ENCODE results near the gene EXOC4.

Gene EXOC4

DNA sequence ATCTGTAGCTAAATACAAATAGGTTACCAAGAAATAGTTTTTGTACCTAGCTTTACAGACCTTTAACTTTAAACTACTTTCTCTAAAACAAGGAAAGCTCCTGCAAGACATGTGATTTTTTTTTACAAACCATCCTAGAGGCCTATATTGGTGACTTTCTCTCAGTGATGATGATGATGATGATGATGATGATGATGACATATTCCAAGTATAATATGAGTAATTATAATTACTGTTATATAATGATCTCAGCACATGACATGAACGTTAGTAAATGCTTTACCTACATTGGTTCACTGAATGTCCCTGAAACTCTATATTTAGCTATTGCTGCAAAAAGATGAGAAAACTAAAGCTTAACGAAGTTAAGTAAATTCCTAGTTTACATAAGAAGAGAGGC is 766.4 kb downstream of the EXOC4 start:
- ChIA-PET POLR2A (ENCODE audit: low non-redundant PET) (no interaction called here), CTCF (no interaction called here)
- TF ChIP-seq, protein P1, sequence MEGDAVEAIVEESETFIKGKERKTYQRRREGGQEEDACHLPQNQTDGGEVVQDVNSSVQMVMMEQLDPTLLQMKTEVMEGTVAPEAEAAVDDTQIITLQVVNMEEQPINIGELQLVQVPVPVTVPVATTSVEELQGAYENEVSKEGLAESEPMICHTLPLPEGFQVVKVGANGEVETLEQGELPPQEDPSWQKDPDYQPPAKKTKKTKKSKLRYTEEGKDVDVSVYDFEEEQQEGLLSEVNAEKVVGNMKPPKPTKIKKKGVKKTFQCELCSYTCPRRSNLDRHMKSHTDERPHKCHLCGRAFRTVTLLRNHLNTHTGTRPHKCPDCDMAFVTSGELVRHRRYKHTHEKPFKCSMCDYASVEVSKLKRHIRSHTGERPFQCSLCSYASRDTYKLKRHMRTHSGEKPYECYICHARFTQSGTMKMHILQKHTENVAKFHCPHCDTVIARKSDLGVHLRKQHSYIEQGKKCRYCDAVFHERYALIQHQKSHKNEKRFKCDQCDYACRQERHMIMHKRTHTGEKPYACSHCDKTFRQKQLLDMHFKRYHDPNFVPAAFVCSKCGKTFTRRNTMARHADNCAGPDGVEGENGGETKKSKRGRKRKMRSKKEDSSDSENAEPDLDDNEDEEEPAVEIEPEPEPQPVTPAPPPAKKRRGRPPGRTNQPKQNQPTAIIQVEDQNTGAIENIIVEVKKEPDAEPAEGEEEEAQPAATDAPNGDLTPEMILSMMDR (conservative IDR thresholded peaks at IDR 0.05; ENCODE audit: low read depth), result no peak
- H3K27ac ChIP-seq, result no peak overlapping the region
- DNase-seq (ENCODE audit: low spot score), result no peak

DNA sequence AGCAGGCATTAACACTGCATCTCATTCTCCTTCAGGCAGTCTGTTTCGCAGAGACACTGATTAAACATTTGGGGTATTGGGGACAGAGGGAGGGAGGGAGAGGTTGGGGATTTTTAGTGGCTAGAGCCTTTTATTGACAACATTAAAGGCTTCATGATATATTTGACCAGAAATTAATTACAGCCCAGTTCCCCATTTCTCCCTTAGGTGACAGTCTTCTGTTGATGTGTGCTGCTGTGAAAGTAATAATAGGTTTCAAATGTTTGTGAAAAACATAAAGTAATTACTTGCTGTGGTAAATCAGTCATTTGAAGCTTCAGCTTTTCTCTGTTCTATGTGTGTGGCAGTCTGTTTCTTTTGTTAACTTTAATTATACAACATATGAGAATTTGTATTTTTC is 769.0 kb downstream of the EXOC4 start:
- POLR2A ChIA-PET (ENCODE audit: low non-redundant PET), result no interaction called here

DNA sequence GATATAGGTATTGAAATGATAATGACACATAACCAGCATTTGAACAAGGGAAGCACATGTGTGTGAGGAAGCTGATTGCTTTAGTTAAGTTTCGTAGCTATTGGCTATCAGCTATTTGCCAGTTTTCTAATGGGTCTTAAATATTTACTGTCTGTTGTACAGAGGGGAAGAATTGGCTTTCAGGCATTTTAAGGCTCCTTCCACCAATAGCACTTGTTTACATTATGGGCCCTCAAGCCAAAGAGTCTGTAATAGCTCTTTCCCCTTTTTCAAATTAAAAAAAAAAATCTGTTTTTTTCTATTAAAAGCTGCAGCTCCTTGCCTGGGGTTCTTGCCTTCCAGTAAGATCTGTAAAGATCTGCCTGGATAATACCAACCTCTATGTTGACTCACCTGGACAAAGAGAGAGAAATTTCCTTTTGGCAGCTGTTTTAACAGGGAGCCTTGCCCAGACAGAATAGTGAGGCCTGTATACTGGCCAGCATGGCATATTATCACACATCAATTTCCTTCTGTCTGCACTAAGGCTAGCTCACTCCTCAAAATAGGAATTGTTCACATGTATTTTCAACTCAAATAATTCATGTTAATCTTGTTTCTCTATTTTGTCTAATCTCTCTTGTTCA is 769.5 kb downstream of the EXOC4 start:
- no peak for DNase-seq (ENCODE audit: low spot score)
- CTCF ChIA-PET, result interaction anchor here (0.6 kb wide), 1 partner anchor 337 kb away, joined by 3 read pairs; no protein-coding TSS in a partner anchor
- POLR2A ChIA-PET (ENCODE audit: low non-redundant PET), result no interaction called here
- no peak overlapping the region for H3K27ac ChIP-seq
- TF ChIP-seq, protein P1 (conservative IDR thresholded peaks at IDR 0.05; ENCODE audit: low read depth), result no peak

More for the DNA sequence above, 769.0 kb downstream of the EXOC4 start:
- TF ChIP-seq, protein P1 (conservative IDR thresholded peaks at IDR 0.05; ENCODE audit: low read depth), result no peak
- no peak overlapping the region for H3K27ac ChIP-seq
- CTCF ChIA-PET, result no interaction called here
- no peak for DNase-seq (ENCODE audit: low spot score)

DNA sequence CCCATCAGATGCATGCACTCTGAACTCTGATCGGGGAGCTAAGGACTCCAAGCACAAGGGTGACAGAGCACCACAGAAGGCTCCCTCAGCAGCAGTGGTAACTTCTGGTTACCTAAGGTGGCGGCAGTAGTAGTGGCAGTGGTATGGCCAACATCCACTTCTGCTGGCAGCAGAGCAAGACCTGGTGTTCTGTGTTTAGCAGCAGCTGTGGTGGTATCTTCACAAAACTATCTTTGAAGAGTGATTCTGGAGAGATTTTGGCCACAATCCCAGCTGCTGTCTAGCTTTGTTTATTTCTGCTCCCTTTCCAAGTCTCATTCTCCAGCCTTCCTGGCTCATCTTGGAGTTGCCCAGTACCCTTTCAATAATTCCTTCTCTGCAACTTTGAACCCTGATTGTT is 771.9 kb downstream of the EXOC4 start:
- ChIA-PET POLR2A (ENCODE audit: low non-redundant PET) (no interaction called here), CTCF (no interaction called here)
- no peak overlapping the region for H3K27ac ChIP-seq
- no peak for DNase-seq (ENCODE audit: low spot score)
- TF ChIP-seq, protein P1 (conservative IDR thresholded peaks at IDR 0.05; ENCODE audit: low read depth), result no peak

DNA sequence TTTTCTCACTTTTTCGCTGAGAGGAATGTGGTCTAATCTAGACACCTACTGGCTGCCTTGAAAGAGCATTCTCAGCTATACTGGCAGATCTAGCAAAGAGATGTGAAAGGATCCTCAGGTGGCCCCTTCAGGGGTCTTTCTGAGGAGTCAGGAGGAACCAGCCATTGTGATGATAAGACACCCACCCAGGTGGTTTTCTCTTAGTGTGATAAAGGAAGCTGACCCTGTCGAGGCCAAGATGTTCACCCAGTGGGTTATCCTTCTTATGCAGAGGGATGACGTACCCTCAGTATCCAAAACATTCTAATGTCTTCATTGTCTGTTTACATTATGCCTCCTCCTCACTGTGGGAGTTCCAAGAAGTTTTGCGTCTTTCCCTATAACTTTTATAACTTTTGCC is 776.0 kb downstream of the EXOC4 start:
- no peak for DNase-seq (ENCODE audit: low spot score)
- CTCF ChIA-PET, result no interaction called here
- POLR2A ChIA-PET (ENCODE audit: low non-redundant PET), result no interaction called here
- TF ChIP-seq, protein P1 (conservative IDR thresholded peaks at IDR 0.05; ENCODE audit: low read depth), result no peak
- H3K27ac ChIP-seq, result no peak overlapping the region

DNA sequence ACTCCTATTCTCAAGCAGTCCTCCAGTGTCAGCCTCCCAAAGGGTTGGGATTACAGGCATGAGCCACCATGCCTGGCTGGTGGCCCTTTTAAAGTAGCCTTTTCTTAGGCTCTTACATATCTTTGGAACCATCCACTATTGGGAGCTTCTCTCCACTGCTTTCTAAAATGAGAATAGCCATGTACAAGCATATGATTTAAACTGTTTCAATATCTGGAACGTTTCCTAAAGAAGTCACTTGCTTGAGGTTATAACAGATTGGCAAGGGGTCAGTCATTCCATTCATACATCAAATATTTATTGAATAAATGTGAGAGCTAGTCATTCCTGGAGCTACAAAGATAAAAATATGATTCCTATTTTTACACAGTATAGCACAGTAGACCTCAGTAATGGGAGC is 776.9 kb downstream of the EXOC4 start:
- ChIA-PET POLR2A (ENCODE audit: low non-redundant PET) (no interaction called here), CTCF (no interaction called here)
- no peak for DNase-seq (ENCODE audit: low spot score)
- TF ChIP-seq, protein P1 (conservative IDR thresholded peaks at IDR 0.05; ENCODE audit: low read depth), result no peak
- no peak overlapping the region for H3K27ac ChIP-seq

Data from RWPE1 (cell line).